Lower leg skin (tissue), 3 donors: ENCODE results near the gene PSG7.
"Not testable (repeated sequence)": the region's sequence is repeated elsewhere in the genome, so short reads cannot be mapped to it uniquely, and the experiment has no call there.

Experiments used
- CTCF ChIP-seq, 3 donors: fragments of 450-650 bp; IDR thresholded peaks; one replicate each; pipeline ENCODE4 v1.5.1; 2016; ENCODE audit warnings: antibody characterized with exemption in 3 of 3, mild to moderate bottlenecking in 3 of 3, moderate library complexity in 2 of 3
- POLR2A ChIP-seq, 2 donors: fragments of 450-650 bp; IDR thresholded peaks; one replicate each; pipeline ENCODE4 v1.6.1; 2016 to 2017; ENCODE audit warnings: antibody characterized with exemption in 2 of 2, mild to moderate bottlenecking in 1 of 2, moderate library complexity in 1 of 2

- TF ChIP-seq CTCF, POLR2A (IDR thresholded peaks at IDR 0.05): not testable (repeated sequence)
These were observed 2.3 kb downstream of the PSG7 start for GRCh38 chr19:42934726-42935125.
